ENCODE results near the gene DDIT3. TPM values are rescaled to one million over a fixed set of nuclear protein-coding genes. Genes with fewer than 3 reads are reported as not detected.

The DDIT3 gene
- total and polyA plus RNA-seq, 2 of the 8 experiments (the other 6 are each of a cell fraction or from before 2014, with no cell fraction given) = 4.9 to 5.7 TPM

- TF ChIP-seq ATF2 (IDR thresholded peaks at IDR 0.05; ENCODE audit: low read length) = peak; percentile 99
Measured at GRCh38 chr12:57547288-57548012, 27.1 kb upstream of the DDIT3 start (continued).

Measured in H1 (cell line).